Endothelial cell of umbilical vein (primary cell): Measurements from ENCODE around the gene ARRB1. TPM values are rescaled to one million over a fixed set of nuclear protein-coding genes. Genes with fewer than 3 reads are reported as not detected.

ENCODE experiments used
- BruUV-seq: library from RNA; stranded (reverse); fragments of 400-500 nt; replicated peaks from 2 replicates; lab custom pipeline; 2021; lab: Mats Ljungman, UMichigan
- CTCF ChIA-PET: fragments of 300-600, 350-600 bp; sonication (Branson Sonifier 250); formaldehyde crosslinking; loops from one replicate; lab custom pipeline; 2021; ENCODE audit warnings: antibody characterized with exemption, inconsistent platforms; lab: Charles Lee
- POLR2A ChIA-PET: fragments of 300-600, 350-600 bp; sonication (Branson Sonifier 250); formaldehyde crosslinking; loops from one replicate; lab custom pipeline; 2021; ENCODE audit warnings: antibody characterized with exemption, inconsistent platforms; lab: Charles Lee
- DNase-seq: peaks from one replicate; pipeline ENCODE4 v3.0.0-alpha.2; 2011; ENCODE audit warnings: low read depth, low spot score
- FAIRE-seq: peaks from 2 replicates; lab custom pipeline; 2011; peaks lifted over from hg19 to GRCh38; lab: Jason Lieb, UNC
- H2AFZ ChIP-seq: 2 replicates; pipeline ENCODE4 v1.6.0; 2012; ENCODE audit warnings: low read depth, low read length, control low read depth, inconsistent platforms
- H3K27ac ChIP-seq: 2 replicates; pipeline ENCODE4 v1.5.1; 2011; ENCODE audit warnings: low read depth, mild to moderate bottlenecking, control low read depth, low read length, moderate library complexity; ENCODE audit not compliant: insufficient read depth
- H3K27me3 ChIP-seq, 2 experiments: 2 replicates each; pipeline versions ENCODE4 v1.6.0 to v1.6.1; 2011; ENCODE audit warnings: low read length in 2 of 2, mixed read lengths in 1 of 2; ENCODE audit not compliant: control insufficient read depth in 2 of 2, insufficient read depth in 2 of 2
- H3K36me3 ChIP-seq, 2 experiments: 2 replicates in 1 of 2; 3 replicates in 1 of 2; pipeline ENCODE4 v1.5.1; 2011; ENCODE audit warnings: low read length in 2 of 2, mild to moderate bottlenecking in 1 of 2, moderate library complexity in 1 of 2; ENCODE audit not compliant: control insufficient read depth in 2 of 2, insufficient read depth in 2 of 2; ENCODE audit errors: extremely low read depth in 1 of 2
- H3K4me1 ChIP-seq: 3 replicates; pipeline ENCODE4 v1.5.1; 2011; ENCODE audit warnings: mild to moderate bottlenecking, low read length; ENCODE audit not compliant: control insufficient read depth, insufficient read depth; ENCODE audit errors: extremely low read depth
- H3K4me2 ChIP-seq: 2 replicates; pipeline ENCODE4 v1.6.1; 2011; ENCODE audit warnings: low read length, control low read depth, mixed read lengths; ENCODE audit not compliant: insufficient read depth
- H3K4me3 ChIP-seq, 3 experiments: fragments of 200-600 bp in 1 of 3; sonication (generic), shearing (Covaris generic) in 1 of 3; replicated peaks in 1 of 3; 2 replicates each; pipeline ENCODE4 v1.5.1; 2011 to 2016; ENCODE audit warnings: control low read depth in 3 of 3, low read length in 3 of 3, mild to moderate bottlenecking in 2 of 3, inconsistent platforms in 1 of 3, low read depth in 1 of 3, moderate library complexity in 1 of 3; ENCODE audit not compliant: insufficient read depth in 1 of 3
- H3K79me2 ChIP-seq: 2 replicates; pipeline ENCODE4 v1.6.0; 2012; ENCODE audit warnings: low read length, inconsistent platforms; ENCODE audit not compliant: control insufficient read depth, insufficient read depth
- H3K9ac ChIP-seq: replicated peaks from 2 replicates; pipeline ENCODE3; 2011; ENCODE audit warnings: low read length, control low read depth; ENCODE audit not compliant: insufficient read depth; ENCODE audit errors: extremely low read depth
- H3K9me1 ChIP-seq: replicated peaks from 3 replicates; pipeline ENCODE4 v1.6.0; 2011; ENCODE audit warnings: mild to moderate bottlenecking, low read length; ENCODE audit not compliant: control insufficient read depth, insufficient read depth; ENCODE audit errors: extremely low read depth
- H3K9me3 ChIP-seq: replicated peaks from 2 replicates; pipeline ENCODE4 v1.5.1; 2012; ENCODE audit warnings: low read length, inconsistent platforms; ENCODE audit not compliant: control insufficient read depth, insufficient read depth
- H4K20me1 ChIP-seq: replicated peaks from 2 replicates; pipeline ENCODE3; 2011; ENCODE audit warnings: mild to moderate bottlenecking, low read length; ENCODE audit not compliant: control insufficient read depth, insufficient read depth; ENCODE audit errors: extremely low read depth
- CTCF ChIP-seq, 2 donors: IDR thresholded peaks; 1 replicate in 1 of 2; 2 replicates in 1 of 2; pipeline ENCODE4 v1.5.1; 2011; ENCODE audit warnings: low read length in 2 of 2, mild to moderate bottlenecking in 2 of 2, moderate library complexity in 2 of 2, control low read depth in 1 of 2, inconsistent platforms in 1 of 2, low read depth in 1 of 2; ENCODE audit not compliant: insufficient read depth in 1 of 2; ENCODE audit errors: extremely low read depth in 1 of 2
- EZH2 ChIP-seq: IDR thresholded peaks from 2 replicates; pipeline ENCODE4 v1.6.1; 2012; ENCODE audit warnings: borderline replicate concordance, low read depth, mild to moderate bottlenecking, moderate library complexity, low read length, inconsistent platforms; ENCODE audit not compliant: severe bottlenecking
- FOS ChIP-seq: IDR thresholded peaks from 2 replicates; pipeline ENCODE4 v1.6.1; 2011; ENCODE audit warnings: mild to moderate bottlenecking, low read length, moderate library complexity, borderline replicate concordance; ENCODE audit not compliant: insufficient read depth
- GATA2 ChIP-seq: IDR thresholded peaks from 2 replicates; pipeline ENCODE4 v1.7.0; 2011; ENCODE audit warnings: low read depth, mild to moderate bottlenecking, moderate library complexity, mixed read lengths, low read length; ENCODE audit not compliant: insufficient read length, insufficient read depth
- JUN ChIP-seq: IDR thresholded peaks from 2 replicates; pipeline ENCODE4 v1.6.1; 2011; ENCODE audit warnings: borderline replicate concordance, low read depth; ENCODE audit not compliant: insufficient read length, insufficient read depth
- MAX ChIP-seq: IDR thresholded peaks from 2 replicates; pipeline ENCODE4 v1.6.1; 2011; ENCODE audit not compliant: insufficient read depth, insufficient read length
- MYC ChIP-seq: IDR thresholded peaks from one replicate; pipeline ENCODE4 v1.6.1; 2011; ENCODE audit warnings: mild to moderate bottlenecking, low read depth, low read length
- POLR2A ChIP-seq: IDR thresholded peaks from 2 replicates; pipeline ENCODE4 v1.6.1; 2012; ENCODE audit warnings: low read depth, mild to moderate bottlenecking, control low read depth, low read length
- POLR2AphosphoS5 ChIP-seq: IDR thresholded peaks from 2 replicates; pipeline ENCODE4 v1.6.1; 2012; ENCODE audit warnings: low read depth, mild to moderate bottlenecking, control low read depth, low read length, moderate library complexity; ENCODE audit not compliant: insufficient read depth
- dilution Hi-C: fragments of 300-500 bp; cut with MboI; formaldehyde crosslinking; loops from one replicate; pipeline ENCODE4 v1.15.0; 2019; ENCODE audit warnings: low sequenced_read_pairs; ENCODE audit not compliant: extremely low pct_ligation_motif_present
- intact Hi-C: fragments of 100-400 bp; cut with micrococcal nuclease; formaldehyde crosslinking; loops from one replicate; pipeline ENCODE4 v1.10.0; 2022
- polyA plus RNA-seq, 4 experiments: library from polyadenylated mRNA; depleted of rRNA in 3 of 4; stranded (reverse) in 3 of 4; unstranded in 1 of 4; fragments of >200 nt; gene quantifications; 2 replicates each; pipeline versions ENCODE4 v1.2.1 to v1.2.3, GENCODE V29; 2011 to 2012; ENCODE audit warnings: missing spikeins in 1 of 4
- total RNA-seq: library from RNA; stranded (reverse); gene quantifications from 2 replicates; pipeline ENCODE4 v1.2.3, GENCODE V29; 2021

Gene ARRB1
- total and polyA plus RNA-seq, 2 donors (not counting 3 experiments of a cell fraction or from before 2014, with no cell fraction given), result 63.9 to 92.6 TPM

GRCh38 chr11:75277991-75278790, 73.3 kb downstream of the ARRB1 start:
- TF ChIP-seq MAX, result no peak
- TF ChIP-seq FOS, result no peak
- TF ChIP-seq JUN, result no peak
- TF ChIP-seq POLR2AphosphoS5, result no peak
- TF ChIP-seq POLR2A, result no peak
- TF ChIP-seq MYC, result no peak
- FAIRE-seq (no peak), DNase-seq (no peak)
- CTCF ChIA-PET, result interaction anchor here (2.3 kb wide), 1 partner anchor 107 kb away, joined by 15 read pairs; no protein-coding TSS in a partner anchor
- Histone ChIP-seq H3K4me2 (no peak overlapping the region), H3K4me3 (no peak overlapping the region), H2AFZ (no peak overlapping the region), H3K79me2 (no peaks in the 10 kb centered on the region), H3K4me1 (peaks cover 31% of the 10 kb centered on the region), H3K9ac (no peak overlapping the region), H3K27me3 (no peaks in the 10 kb centered on the region), H3K36me3 (peaks cover 10 to 49% of the 10 kb centered on the region in 2 experiments), H4K20me1 (no peaks in the 10 kb centered on the region), H3K27ac (no peak overlapping the region), H3K9me3 (no peaks in the 10 kb centered on the region), H3K9me1 (no peaks in the 10 kb centered on the region)
- dilution Hi-C loops, result no loop called here
- BruUV-seq, result no TSS peak
- intact Hi-C loops, result no loop called here
- POLR2A ChIA-PET, result no interaction called here

- Histone ChIP-seq H3K4me3 (no peak overlapping the region), H2AFZ (no peak overlapping the region), H4K20me1 (no peaks in the 10 kb centered on the region), H3K27me3 (no peaks in the 10 kb centered on the region), H3K36me3 (peaks cover 13 to 52% of the 10 kb centered on the region in 2 experiments), H3K9me3 (no peaks in the 10 kb centered on the region), H3K4me1 (peaks cover 31% of the 10 kb centered on the region), H3K4me2 (no peak overlapping the region), H3K9ac (no peak overlapping the region), H3K79me2 (no peaks in the 10 kb centered on the region), H3K27ac (no peak overlapping the region), H3K9me1 (no peaks in the 10 kb centered on the region)
- ChIA-PET POLR2A (no interaction called here), CTCF (interaction anchor here (1.2 to 2.3 kb wide), 6 partner anchors 7 to 108 kb away, joined by 3 to 15 read pairs (median 4); no protein-coding TSS in a partner anchor)
- TF ChIP-seq CTCF (IDR thresholded peaks at IDR 0.05; ENCODE audit: extremely low read depth in 1 of 2, insufficient read depth in 1 of 2, low read depth in 1 of 2, low read length in 2 of 2) (no peak), EZH2 (no peak), POLR2A (no peak), GATA2 (no peak), MYC (no peak), MAX (no peak), JUN (no peak), POLR2AphosphoS5 (no peak), FOS (no peak)
- dilution Hi-C loops (no loop called here), intact Hi-C loops (no loop called here)
- FAIRE-seq (no peak), DNase-seq (no peak)
- BruUV-seq, result no TSS peak
These were observed 74.2 kb downstream of the ARRB1 start for GRCh38 chr11:75277211-75277805.
